GM12878 (cell line): Measurements from ENCODE around the gene OTOG.

Source experiments
- CHD2 ChIP-seq: IDR thresholded peaks from 2 replicates; pipeline ENCODE4 v1.6.1; 2011; ENCODE audit warnings: low read depth, low read length, improper control_type of control experiment, borderline replicate concordance
- CREM ChIP-seq: IDR thresholded peaks from 2 replicates; pipeline ENCODE4 v1.6.1; 2014; ENCODE audit warnings: antibody characterized with exemption, low read depth
- JUND ChIP-seq: IDR thresholded peaks from 2 replicates; pipeline ENCODE4 v1.6.1; 2012; ENCODE audit warnings: low read depth, mild to moderate bottlenecking, low read length, improper control_type of control experiment, moderate library complexity
- KDM1A ChIP-seq: fragments of 200-600 bp; sonication (generic); IDR thresholded peaks from 2 replicates; pipeline ENCODE4 v1.6.1; 2016; ENCODE audit warnings: borderline replicate concordance
- SP1 ChIP-seq: IDR thresholded peaks from one replicate; pipeline ENCODE4 v1.6.1; 2011; ENCODE audit warnings: low read depth, low read length
- ZBTB33 ChIP-seq: fragments of 450-650 bp; IDR thresholded peaks from 2 replicates; pipeline ENCODE4 v1.6.1; 2017; ENCODE audit warnings: mild to moderate bottlenecking
- TF ChIP-seq, protein P1 (sequence below), 3 experiments: IDR thresholded peaks in 2 of 3; conservative IDR thresholded peaks in 1 of 3; 2 replicates each; pipeline ENCODE4 v1.5.1; 2011; ENCODE audit warnings: low read depth in 3 of 3, low read length in 3 of 3, mild to moderate bottlenecking in 3 of 3, control low read depth in 2 of 3, moderate library complexity in 2 of 3, inconsistent platforms in 1 of 3, mixed read lengths in 1 of 3; ENCODE audit not compliant: control insufficient read depth in 2 of 3, insufficient read depth in 1 of 3; ENCODE audit errors: extremely low read depth in 1 of 3

DNA sequence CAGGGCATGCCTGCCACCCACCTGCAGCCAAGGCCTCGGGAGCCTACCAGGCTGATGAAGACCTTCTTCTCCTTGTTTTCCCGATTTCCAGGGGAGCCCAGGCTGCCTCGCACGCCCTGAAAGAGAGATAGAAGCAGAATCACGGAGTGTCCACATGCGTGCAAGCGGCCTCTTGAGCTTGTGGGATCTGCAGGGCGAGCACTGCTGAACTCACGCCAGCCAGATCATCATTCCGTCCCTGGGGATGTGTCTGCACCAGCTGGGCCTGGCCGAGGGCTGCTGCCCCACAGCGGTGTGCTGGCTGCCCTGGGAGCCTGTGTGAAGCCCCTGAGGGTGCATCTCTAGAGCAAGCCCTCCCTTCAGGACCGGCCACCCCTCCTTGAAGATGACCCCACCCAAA, 20.7 kb upstream of the OTOG start:
- no peak for TF ChIP-seq CREM
- TF ChIP-seq, protein P1, sequence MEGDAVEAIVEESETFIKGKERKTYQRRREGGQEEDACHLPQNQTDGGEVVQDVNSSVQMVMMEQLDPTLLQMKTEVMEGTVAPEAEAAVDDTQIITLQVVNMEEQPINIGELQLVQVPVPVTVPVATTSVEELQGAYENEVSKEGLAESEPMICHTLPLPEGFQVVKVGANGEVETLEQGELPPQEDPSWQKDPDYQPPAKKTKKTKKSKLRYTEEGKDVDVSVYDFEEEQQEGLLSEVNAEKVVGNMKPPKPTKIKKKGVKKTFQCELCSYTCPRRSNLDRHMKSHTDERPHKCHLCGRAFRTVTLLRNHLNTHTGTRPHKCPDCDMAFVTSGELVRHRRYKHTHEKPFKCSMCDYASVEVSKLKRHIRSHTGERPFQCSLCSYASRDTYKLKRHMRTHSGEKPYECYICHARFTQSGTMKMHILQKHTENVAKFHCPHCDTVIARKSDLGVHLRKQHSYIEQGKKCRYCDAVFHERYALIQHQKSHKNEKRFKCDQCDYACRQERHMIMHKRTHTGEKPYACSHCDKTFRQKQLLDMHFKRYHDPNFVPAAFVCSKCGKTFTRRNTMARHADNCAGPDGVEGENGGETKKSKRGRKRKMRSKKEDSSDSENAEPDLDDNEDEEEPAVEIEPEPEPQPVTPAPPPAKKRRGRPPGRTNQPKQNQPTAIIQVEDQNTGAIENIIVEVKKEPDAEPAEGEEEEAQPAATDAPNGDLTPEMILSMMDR (IDR thresholded peaks at IDR 0.05 in 2 of 3, conservative IDR thresholded peaks at IDR 0.05 in 1 of 3; ENCODE audit: control insufficient read depth in 2 of 3, extremely low read depth in 1 of 3, insufficient read depth in 1 of 3, low read depth in 3 of 3, low read length in 3 of 3) = no peak
- no peak for TF ChIP-seq JUND
- TF ChIP-seq SP1 = no peak
- TF ChIP-seq KDM1A = no peak
- TF ChIP-seq CHD2 = no peak
- TF ChIP-seq ZBTB33 = no peak
